A673 (cell line): ENCODE results near the gene CPNE1. TPM values are rescaled to one million over a fixed set of nuclear protein-coding genes. Genes with fewer than 3 reads are reported as not detected.

Experiments
- BruUV-seq: library from RNA; stranded (reverse); fragments of 400-500 nt; replicated peaks from 2 replicates; lab custom pipeline; 2021; lab: Mats Ljungman, UMichigan
- CTCF ChIA-PET: fragments of 300-600 bp; sonication (Branson Sonifier 250); formaldehyde crosslinking; loops from one replicate; lab custom pipeline; 2022; ENCODE audit warnings: antibody characterized with exemption; lab: Charles Lee
- POLR2A ChIA-PET: fragments of 300-600 bp; sonication (Branson Sonifier 250); formaldehyde crosslinking; loops from one replicate; lab custom pipeline; 2022; ENCODE audit warnings: antibody characterized with exemption; ENCODE audit not compliant: low non-redundant PET; lab: Charles Lee
- DNase-seq: peaks from one replicate; pipeline ENCODE4 v3.0.0-alpha.2; 2015; ENCODE audit warnings: low spot score
- H3K27ac ChIP-seq: fragments of 200-600 bp; sonication (generic); 2 replicates; pipeline ENCODE4 v1.5.1; 2016; ENCODE audit warnings: mixed run types, low read depth, mild to moderate bottlenecking, mixed read lengths, antibody characterized with exemption, low read length; ENCODE audit not compliant: poor library complexity, severe bottlenecking
- H3K27me3 ChIP-seq: fragments of 200-600 bp; sonication (generic); replicated peaks from 2 replicates; pipeline ENCODE4 v1.6.1; 2017; ENCODE audit warnings: mixed run types, low read depth, mild to moderate bottlenecking, mixed read lengths, antibody characterized with exemption, low read length; ENCODE audit not compliant: insufficient read depth, poor library complexity
- H3K36me3 ChIP-seq: fragments of 200-600 bp; sonication (generic); 2 replicates; pipeline ENCODE4 v1.6.1; 2016; ENCODE audit warnings: mixed run types, mild to moderate bottlenecking, mixed read lengths, antibody characterized with exemption, low read length; ENCODE audit not compliant: insufficient read depth, poor library complexity, severe bottlenecking
- H3K4me1 ChIP-seq: fragments of 200-600 bp; sonication (generic); 2 replicates; pipeline ENCODE4 v1.6.1; 2017; ENCODE audit warnings: mixed run types, mild to moderate bottlenecking, mixed read lengths, antibody characterized with exemption, low read length; ENCODE audit not compliant: insufficient read depth, poor library complexity, severe bottlenecking
- H3K4me3 ChIP-seq: fragments of 200-600 bp; sonication (generic); 2 replicates; pipeline ENCODE4 v1.5.1; 2016; ENCODE audit warnings: low read depth, mixed run types, mild to moderate bottlenecking, mixed read lengths, low read length; ENCODE audit not compliant: poor library complexity, severe bottlenecking
- H3K9me3 ChIP-seq: fragments of 200-600 bp; sonication (generic); 2 replicates; pipeline ENCODE4 v1.6.1; 2016; ENCODE audit warnings: mixed run types, low read depth, mild to moderate bottlenecking, mixed read lengths, antibody characterized with exemption, low read length; ENCODE audit not compliant: poor library complexity, severe bottlenecking
- EZH2 ChIP-seq: fragments of 200-600 bp; sonication (generic); IDR thresholded peaks from 2 replicates; pipeline ENCODE4 v1.6.1; 2017; ENCODE audit warnings: borderline replicate concordance, low read depth, mild to moderate bottlenecking, mixed read lengths, antibody characterized with exemption, low read length; ENCODE audit not compliant: poor library complexity, severe bottlenecking
- intact Hi-C: fragments of 100-400 bp; cut with micrococcal nuclease; formaldehyde crosslinking; loops from one replicate; pipeline ENCODE4 v1.10.0; 2022; ENCODE audit not compliant: unreplicated experiment
- total RNA-seq: library from RNA; stranded (reverse); gene quantifications from 2 replicates; pipeline ENCODE4 v1.2.3, GENCODE V29; 2021
- TF ChIP-seq, protein P1 (sequence below): fragments of 300-800, 200-600 bp; sonication (generic); conservative IDR thresholded peaks from 2 replicates; pipeline ENCODE4 v1.5.1; 2017; ENCODE audit warnings: low read depth, mild to moderate bottlenecking, antibody characterized with exemption, low read length, moderate library complexity, mixed read lengths

CPNE1 gene
- total RNA-seq, 1 experiment from 2014 or later: 273 TPM

DNA sequence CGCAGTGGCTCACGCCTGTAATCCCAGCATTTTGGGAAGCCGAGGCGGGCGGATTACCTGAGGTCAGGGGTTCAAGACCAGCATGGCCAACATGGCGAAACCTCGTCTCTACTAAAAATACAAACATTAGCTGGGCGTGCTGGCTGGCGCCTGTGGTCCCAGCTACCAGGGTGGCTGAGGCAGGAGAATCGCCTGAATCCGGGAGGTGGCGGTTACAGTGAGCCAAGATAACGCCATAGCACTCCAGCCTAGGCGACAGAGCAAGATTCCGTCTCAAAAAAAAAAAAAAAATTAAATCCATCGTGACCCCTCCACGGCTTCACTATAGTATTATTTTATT lies 1.2 kb upstream of the CPNE1 start:
- no peaks in the 10 kb centered on the region for H3K27me3 ChIP-seq
- BruUV-seq: no TSS peak
- CTCF ChIA-PET: interaction anchor here (0.7 kb wide), 1 partner anchor 263 kb away, joined by 4 read pairs; no protein-coding TSS in a partner anchor
- no peak overlapping the region for H3K27ac ChIP-seq
- no peak for DNase-seq
- POLR2A ChIA-PET: interaction anchor here (0.7 kb wide), 1 partner anchor 218 kb away, joined by 3 read pairs; no protein-coding TSS in a partner anchor
- peaks cover 7% of the 10 kb centered on the region for H3K36me3 ChIP-seq
- H3K4me3 ChIP-seq: no peak overlapping the region
- no peak for TF ChIP-seq EZH2
- TF ChIP-seq, protein P1, sequence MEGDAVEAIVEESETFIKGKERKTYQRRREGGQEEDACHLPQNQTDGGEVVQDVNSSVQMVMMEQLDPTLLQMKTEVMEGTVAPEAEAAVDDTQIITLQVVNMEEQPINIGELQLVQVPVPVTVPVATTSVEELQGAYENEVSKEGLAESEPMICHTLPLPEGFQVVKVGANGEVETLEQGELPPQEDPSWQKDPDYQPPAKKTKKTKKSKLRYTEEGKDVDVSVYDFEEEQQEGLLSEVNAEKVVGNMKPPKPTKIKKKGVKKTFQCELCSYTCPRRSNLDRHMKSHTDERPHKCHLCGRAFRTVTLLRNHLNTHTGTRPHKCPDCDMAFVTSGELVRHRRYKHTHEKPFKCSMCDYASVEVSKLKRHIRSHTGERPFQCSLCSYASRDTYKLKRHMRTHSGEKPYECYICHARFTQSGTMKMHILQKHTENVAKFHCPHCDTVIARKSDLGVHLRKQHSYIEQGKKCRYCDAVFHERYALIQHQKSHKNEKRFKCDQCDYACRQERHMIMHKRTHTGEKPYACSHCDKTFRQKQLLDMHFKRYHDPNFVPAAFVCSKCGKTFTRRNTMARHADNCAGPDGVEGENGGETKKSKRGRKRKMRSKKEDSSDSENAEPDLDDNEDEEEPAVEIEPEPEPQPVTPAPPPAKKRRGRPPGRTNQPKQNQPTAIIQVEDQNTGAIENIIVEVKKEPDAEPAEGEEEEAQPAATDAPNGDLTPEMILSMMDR: no peak
- peaks cover 19% of the 10 kb centered on the region for H3K4me1 ChIP-seq
- intact Hi-C loops: no loop called here
- no peaks in the 10 kb centered on the region for H3K9me3 ChIP-seq

DNA sequence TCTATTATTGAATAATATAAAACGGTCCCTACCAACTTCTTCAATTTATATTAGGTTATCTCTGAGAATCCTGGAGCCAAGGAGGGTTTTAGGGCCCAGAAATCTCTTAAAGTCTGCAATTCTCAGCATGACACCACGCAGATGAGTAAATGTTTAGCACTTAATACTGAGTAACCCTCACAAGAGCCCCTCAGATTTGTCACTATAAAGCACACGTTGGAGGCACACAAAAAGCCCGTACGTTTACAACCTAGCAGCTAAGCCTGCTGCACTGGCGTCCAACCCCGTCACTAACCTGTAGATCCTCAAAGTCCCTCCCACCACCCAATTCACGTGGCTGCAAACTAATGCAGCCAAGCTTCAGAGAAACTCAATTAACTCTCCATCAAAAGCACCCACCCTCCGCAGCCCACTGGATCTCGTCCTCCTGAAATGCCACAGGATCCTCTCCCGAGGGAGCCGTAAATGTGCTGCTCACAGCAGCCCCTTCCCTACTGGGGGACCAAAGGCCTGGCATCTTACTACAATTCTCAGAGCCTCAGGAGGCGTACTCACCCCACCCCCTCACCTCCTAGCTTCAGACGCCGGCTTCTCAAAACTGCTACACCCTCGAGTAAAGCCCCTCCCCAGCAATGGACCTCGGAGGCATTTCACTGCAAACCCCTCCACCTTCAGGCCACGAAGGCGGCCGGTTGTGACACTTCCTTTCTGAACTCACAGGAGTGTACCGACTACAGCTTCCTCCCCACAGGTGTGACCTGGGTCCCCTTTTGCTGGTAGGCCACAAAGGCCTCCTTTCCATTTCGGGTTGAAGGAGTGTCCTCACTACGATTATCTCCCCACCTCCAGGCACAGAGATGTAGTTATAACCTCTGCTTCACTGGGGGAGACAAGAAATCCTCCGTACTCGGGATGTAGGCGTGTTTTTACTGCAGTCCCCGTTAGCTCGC lies 909 bp downstream of the CPNE1 start:
- intact Hi-C loops: no loop called here
- POLR2A ChIA-PET: no interaction called here
- Histone ChIP-seq H3K36me3 (peaks cover 1% of the 10 kb centered on the region), H3K27me3 (no peaks in the 10 kb centered on the region), H3K4me1 (peaks cover 19% of the 10 kb centered on the region), H3K9me3 (no peaks in the 10 kb centered on the region), H3K27ac (peak overlapping the region; percentile 97), H3K4me3 (peak overlapping the region; percentile 69)
- CTCF ChIA-PET: no interaction called here
- DNase-seq: peak; percentile 64
- TF ChIP-seq, protein P1: no peak
- no peak for TF ChIP-seq EZH2
- no TSS peak for BruUV-seq

DNA sequence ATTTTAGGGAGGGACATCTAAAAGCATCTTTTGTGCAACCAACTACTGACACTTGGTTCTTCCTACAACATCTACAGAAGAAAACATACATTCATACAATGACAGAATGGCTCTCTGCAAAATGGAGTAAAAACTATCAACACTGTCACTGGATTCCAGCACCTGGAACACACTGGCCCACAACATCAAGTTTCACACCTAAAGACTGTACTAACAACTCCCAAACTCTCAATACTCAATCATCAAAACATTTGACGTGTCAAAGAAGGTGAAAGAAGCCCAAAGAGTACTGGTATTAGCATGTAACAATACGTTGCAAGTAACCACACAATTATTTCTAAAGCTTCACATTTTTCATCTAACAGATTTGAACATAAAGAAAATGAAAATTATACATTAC lies 2.1 kb downstream of the CPNE1 start:
- ChIA-PET POLR2A (no interaction called here), CTCF (no interaction called here)
- peaks cover 22% of the 10 kb centered on the region for H3K4me1 ChIP-seq
- no peak overlapping the region for H3K27ac ChIP-seq
- no peaks in the 10 kb centered on the region for H3K27me3 ChIP-seq
- BruUV-seq: no TSS peak
- intact Hi-C loops: no loop called here
- TF ChIP-seq EZH2: no peak
- TF ChIP-seq, protein P1: no peak
- H3K4me3 ChIP-seq: peak overlapping the region; percentile 69
- no peaks in the 10 kb centered on the region for H3K36me3 ChIP-seq
- H3K9me3 ChIP-seq: no peaks in the 10 kb centered on the region
- no peak for DNase-seq
